K562 (cell line): ENCODE measurements around the gene SPRR3. TPM values are rescaled to one million over a fixed set of nuclear protein-coding genes. Genes with fewer than 3 reads are reported as not detected.

ENCODE experiments used
- AFF1 ChIP-seq, 2 experiments: fragments of 450-650 bp; IDR thresholded peaks; 2 replicates each; pipeline ENCODE4 v1.6.1; 2018; ENCODE audit warnings: mild to moderate bottlenecking in 2 of 2, low read depth in 1 of 2; ENCODE audit not compliant: partially characterized antibody in 2 of 2
- GTF3C2 ChIP-seq: IDR thresholded peaks from 3 replicates; pipeline ENCODE4 v1.6.1; 2011; ENCODE audit warnings: borderline replicate concordance, mild to moderate bottlenecking, moderate library complexity; ENCODE audit not compliant: insufficient read length; ENCODE audit errors: extremely low read depth
- HDGF ChIP-seq: fragments of 450-650 bp; IDR thresholded peaks from 2 replicates; pipeline ENCODE4 v1.6.1; 2016
- KDM4B ChIP-seq, 2 experiments: fragments of 450-650 bp in 1 of 2; sonication (generic) in 1 of 2; IDR thresholded peaks; 2 replicates each; pipeline ENCODE4 v1.6.1; 2016 to 2017; ENCODE audit warnings: borderline replicate concordance in 2 of 2, antibody characterized with exemption in 1 of 2, low read depth in 1 of 2, mild to moderate bottlenecking in 1 of 2
- MTA1 ChIP-seq: fragments of 450-650 bp; IDR thresholded peaks from 2 replicates; pipeline ENCODE4 v1.6.1; 2017; ENCODE audit warnings: borderline replicate concordance
- NFE2L1 ChIP-seq: fragments of 450-650 bp; IDR thresholded peaks from 2 replicates; pipeline ENCODE4 v1.6.1; 2016; ENCODE audit warnings: missing genetic modification characterization, low read depth, mild to moderate bottlenecking, missing compliant biosample characterization, moderate library complexity, borderline replicate concordance
- NRF1 ChIP-seq, 2 experiments: fragments of 450-650 bp; IDR thresholded peaks in 1 of 2; conservative IDR thresholded peaks in 1 of 2; 2 replicates each; pipeline ENCODE4 v1.6.1; 2014; ENCODE audit warnings: mild to moderate bottlenecking in 2 of 2
- PCBP1 ChIP-seq: fragments of 200-400 bp; formaldehyde crosslinking; IDR thresholded peaks from 2 replicates; pipeline ENCODE4 v1.6.1; 2018; ENCODE audit warnings: mild to moderate bottlenecking, low read depth, low read length; ENCODE audit not compliant: poor library complexity, severe bottlenecking
- PRPF4 ChIP-seq: fragments of 200-400 bp; formaldehyde crosslinking; IDR thresholded peaks from one replicate; pipeline ENCODE4 v1.6.1; 2017; ENCODE audit warnings: low read length, low read depth, mild to moderate bottlenecking; ENCODE audit not compliant: insufficient read depth, poor library complexity, severe bottlenecking
- PYGO2 ChIP-seq: fragments of 450-650 bp; IDR thresholded peaks from 2 replicates; pipeline ENCODE4 v1.6.1; 2016; ENCODE audit warnings: mild to moderate bottlenecking, missing genetic modification characterization, moderate library complexity, missing compliant biosample characterization
- RAD21 ChIP-seq, 2 experiments: fragments of 250-450 bp in 1 of 2; fragments of 450-650 bp in 1 of 2; sonication (Bioruptor Pico) in 1 of 2; formaldehyde crosslinking in 1 of 2; IDR thresholded peaks in 1 of 2; conservative IDR thresholded peaks in 1 of 2; 2 replicates each; pipeline versions ENCODE4 v1.4.0 to v1.8.0; 2020 to 2022; ENCODE audit warnings: mild to moderate bottlenecking in 2 of 2, moderate library complexity in 1 of 2
- SIN3A ChIP-seq, 2 experiments: fragments of 150-350 bp in 1 of 2; IDR thresholded peaks; 2 replicates each; pipeline ENCODE4 v1.6.1; 2011 to 2016; ENCODE audit warnings: borderline replicate concordance in 2 of 2, low read depth in 2 of 2, low read length in 2 of 2, mild to moderate bottlenecking in 2 of 2, moderate library complexity in 2 of 2; ENCODE audit not compliant: control insufficient read depth in 1 of 2
- SMAD4 ChIP-seq: fragments of 250-450 bp; sonication (Bioruptor Pico); conservative IDR thresholded peaks from 2 replicates; pipeline ENCODE4 v1.8.0; 2021; ENCODE audit warnings: inconsistent platforms, mild to moderate bottlenecking, moderate library complexity
- TOE1 ChIP-seq, 2 experiments: fragments of 450-650 bp in 1 of 2; sonication (generic) in 1 of 2; formaldehyde crosslinking in 1 of 2; IDR thresholded peaks; 2 replicates each; pipeline versions ENCODE4 v1.7.1 to v1.8.0; 2016 to 2022; ENCODE audit warnings: borderline replicate concordance in 2 of 2, mild to moderate bottlenecking in 2 of 2, antibody characterized with exemption in 1 of 2, inconsistent platforms in 1 of 2, low read depth in 1 of 2, missing genetic modification reagents in 1 of 2, moderate library complexity in 1 of 2
- ZNF12 ChIP-seq: sonication (generic); formaldehyde crosslinking; IDR thresholded peaks from 2 replicates; pipeline ENCODE4 v1.4.0; 2020; ENCODE audit warnings: mild to moderate bottlenecking, missing genetic modification reagents
- ZNF133 ChIP-seq: fragments of 250-450 bp; sonication (Bioruptor Pico); IDR thresholded peaks from 2 replicates; pipeline ENCODE4 v1.4.0; 2020; ENCODE audit warnings: mild to moderate bottlenecking
- ZNF146 ChIP-seq: IDR thresholded peaks from one replicate; pipeline ENCODE4 v1.6.1; 2018; ENCODE audit warnings: missing compliant biosample characterization; ENCODE audit not compliant: unreplicated experiment
- ZNF175 ChIP-seq: fragments of 200-800 bp; sonication (Bioruptor generic); IDR thresholded peaks from 2 replicates; pipeline ENCODE4 v1.6.1; 2016; ENCODE audit warnings: low read depth, mild to moderate bottlenecking, missing genetic modification characterization, missing compliant biosample characterization
- ZNF696 ChIP-seq: fragments of 250-450 bp; sonication (Bioruptor Pico); conservative IDR thresholded peaks from 2 replicates; pipeline ENCODE4 v1.4.0; 2020; ENCODE audit warnings: mild to moderate bottlenecking, moderate library complexity
- polyA plus RNA-seq, 8 experiments: library from polyadenylated mRNA; depleted of rRNA in 4 of 8; stranded (reverse) in 5 of 8; unstranded in 3 of 8; fragments of >200 nt; fragmentation: Nextera tagmentation in 2 of 8; fragmentation: Illumina TruSeq in 1 of 8; extraction: Ambion mirVana in 2 of 8; extraction: Trizol in 1 of 8; gene quantifications; 2 replicates each; pipeline versions ENCODE4 v1.2.1 to v1.2.3, GENCODE V29; 2011 to 2014; ENCODE audit warnings: inconsistent platforms in 1 of 8, missing spikeins in 1 of 8
- total RNA-seq, 7 experiments: library from RNA; depleted of rRNA in 6 of 7; stranded (reverse); fragments of >200 nt in 6 of 7; fragmentation: Illumina TruSeq in 2 of 7; extraction: Trizol in 2 of 7; gene quantifications; 2 replicates each; pipeline versions ENCODE4 v1.2.1 to v1.2.3, GENCODE V29; 2011 to 2021; ENCODE audit warnings: low replicate concordance in 1 of 7

The SPRR3 gene
- total and polyA plus RNA-seq, 9 of the 15 experiments (the other 6 are each of a cell fraction or from before 2014, with no cell fraction given), result not detected

- TF ChIP-seq PCBP1, result no peak
- TF ChIP-seq ZNF12 (CRISPR knock-in tag), result no peak
- TF ChIP-seq NRF1 (conservative IDR thresholded peaks at IDR 0.05 in 1 of 2, IDR thresholded peaks at IDR 0.05 in 1 of 2), result peak in 1 of 2 experiments; percentile 25; a peak in 1 of 4 replicates
- peak; percentile 63; the same call in 1 of the 2 replicates for TF ChIP-seq ZNF175 (CRISPR knock-in tag)
- no peak for TF ChIP-seq ZNF133 (CRISPR knock-in tag)
- no peak for TF ChIP-seq PYGO2 (tag)
- no peak for TF ChIP-seq SMAD4
- TF ChIP-seq ZNF146 (CRISPR knock-in tag), result no peak
- TF ChIP-seq KDM4B (IDR thresholded peaks at IDR 0.05; ENCODE audit: borderline replicate concordance in 2 of 2, low read depth in 1 of 2), result no peak
- no peak for TF ChIP-seq RAD21 (CRISPR knock-in tag; conservative IDR thresholded peaks at IDR 0.05 in 1 of 2, IDR thresholded peaks at IDR 0.05 in 1 of 2)
- TF ChIP-seq HDGF, result no peak
- TF ChIP-seq ZNF696 (CRISPR knock-in tag), result no peak
- TF ChIP-seq MTA1, result no peak
- TF ChIP-seq SIN3A (IDR thresholded peaks at IDR 0.05; ENCODE audit: borderline replicate concordance in 2 of 2, control insufficient read depth in 1 of 2, low read depth in 2 of 2, low read length in 2 of 2), result no peak
- no peak for TF ChIP-seq AFF1 (IDR thresholded peaks at IDR 0.05; ENCODE audit: low read depth in 1 of 2, partially characterized antibody in 2 of 2)
- TF ChIP-seq NFE2L1 (tag), result no peak
- TF ChIP-seq GTF3C2, result no peak
- TF ChIP-seq TOE1 (IDR thresholded peaks at IDR 0.05; ENCODE audit: borderline replicate concordance), result no peak
- TF ChIP-seq TOE1 (CRISPR knock-in tag; IDR thresholded peaks at IDR 0.05; ENCODE audit: borderline replicate concordance, low read depth), result no peak
- no peak for TF ChIP-seq PRPF4
Measured at GRCh38 chr1:153040950-153041631, 39.5 kb downstream of the SPRR3 start, which contains the start of gene SPRR2D (continued).
